HG02943 (cell line): ENCODE results near the gene CFAP298.
"Not testable (repeated sequence)": the region's sequence is repeated elsewhere in the genome, so short reads cannot be mapped to it uniquely, and the experiment has no call there.

Experiments used
- ATAC-seq: cut with Tn5 transposase; IDR thresholded peaks from one replicate; pipeline ENCODE4 v1.9.1; 2021; ENCODE audit warnings: mild to moderate bottlenecking, low read depth, moderate library complexity; ENCODE audit not compliant: unreplicated experiment

Gene CFAP298, protein sequence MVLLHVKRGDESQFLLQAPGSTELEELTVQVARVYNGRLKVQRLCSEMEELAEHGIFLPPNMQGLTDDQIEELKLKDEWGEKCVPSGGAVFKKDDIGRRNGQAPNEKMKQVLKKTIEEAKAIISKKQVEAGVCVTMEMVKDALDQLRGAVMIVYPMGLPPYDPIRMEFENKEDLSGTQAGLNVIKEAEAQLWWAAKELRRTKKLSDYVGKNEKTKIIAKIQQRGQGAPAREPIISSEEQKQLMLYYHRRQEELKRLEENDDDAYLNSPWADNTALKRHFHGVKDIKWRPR

DNA sequence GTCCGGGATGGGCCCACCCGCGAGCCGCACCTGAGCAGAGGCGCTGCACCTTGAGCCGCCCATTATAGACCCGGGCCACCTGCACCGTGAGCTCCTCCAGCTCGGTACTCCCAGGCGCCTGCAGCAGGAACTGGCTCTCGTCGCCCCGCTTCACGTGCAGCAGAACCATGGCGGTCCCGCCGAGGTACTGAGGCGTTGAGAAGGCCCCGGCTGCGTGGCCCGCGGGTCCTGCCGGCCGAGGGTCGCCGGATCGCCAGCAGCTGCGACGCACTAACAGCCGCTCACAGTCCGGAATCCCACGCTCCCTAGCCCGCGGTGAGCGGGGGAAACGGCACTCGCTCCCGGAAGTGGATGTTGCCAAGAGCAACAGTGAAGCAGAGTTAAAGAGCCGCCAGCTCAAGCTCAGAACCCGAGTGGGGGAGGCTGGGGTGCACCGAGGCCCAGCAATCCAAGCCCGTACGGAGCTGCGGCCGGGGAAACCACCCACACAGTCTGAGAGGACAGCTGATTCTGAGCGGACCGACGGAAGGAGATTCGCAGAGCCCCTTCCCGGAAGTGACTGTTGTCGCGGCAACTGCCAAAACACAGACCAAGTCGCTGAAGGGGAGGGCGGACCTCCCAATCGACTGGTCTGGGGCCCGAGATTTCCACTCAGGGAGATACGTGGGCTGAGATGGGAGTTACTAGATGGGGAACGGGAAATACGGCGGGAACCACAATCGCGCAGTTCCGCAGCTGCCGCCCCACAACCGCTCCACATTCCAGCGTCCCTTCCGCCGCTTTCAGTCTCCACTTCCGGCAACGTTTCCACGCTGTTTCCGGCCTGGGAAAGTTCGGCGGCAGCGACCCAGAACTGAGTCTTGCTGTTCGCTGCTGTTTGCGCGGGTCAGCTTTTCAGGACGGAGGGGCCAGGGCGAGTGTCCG is at the start of gene CFAP298:
TSS of gene CFAP298 (minus strand) at position 303 of the 924 bp plus-strand sequence. CDS start at position 169, 134 bp downstream.
- peak; percentile 96 for ATAC-seq

DNA sequence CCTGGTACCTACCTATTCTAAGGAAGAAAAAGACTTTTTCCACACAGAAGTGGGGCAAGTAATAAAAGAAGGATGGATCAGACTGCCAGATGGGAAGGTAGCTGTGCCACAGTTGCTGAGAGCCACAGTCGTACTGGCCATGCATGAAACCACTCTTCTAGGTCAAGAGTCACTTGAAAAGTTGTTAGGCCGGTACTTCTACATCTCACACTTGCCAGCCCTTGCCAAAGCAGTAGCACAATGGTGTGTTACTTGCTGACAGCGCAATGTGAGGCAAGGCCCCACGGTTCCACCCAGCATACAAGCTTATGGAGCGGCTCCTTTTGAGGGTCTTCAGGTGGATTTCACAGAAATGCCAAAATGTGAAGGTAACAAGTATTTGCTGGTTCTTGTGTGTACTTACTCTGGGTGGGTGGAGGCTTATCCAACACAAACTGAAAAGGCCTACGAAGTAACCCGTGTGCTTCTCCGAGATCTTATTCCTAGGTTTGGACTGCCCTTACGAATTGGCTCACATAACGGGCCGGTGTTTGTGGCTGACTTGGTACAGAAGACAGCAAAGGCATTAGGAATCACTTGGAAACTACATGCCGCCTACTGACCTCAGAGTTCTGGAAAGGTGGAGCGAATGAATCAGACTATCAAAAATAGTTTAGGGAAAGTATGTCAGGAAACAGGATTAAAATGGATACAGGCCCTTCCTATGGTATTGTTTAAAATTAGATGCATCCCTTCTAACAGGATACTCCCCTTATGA is 49.0 kb upstream of the CFAP298 start:
- not testable (repeated sequence) for ATAC-seq

DNA sequence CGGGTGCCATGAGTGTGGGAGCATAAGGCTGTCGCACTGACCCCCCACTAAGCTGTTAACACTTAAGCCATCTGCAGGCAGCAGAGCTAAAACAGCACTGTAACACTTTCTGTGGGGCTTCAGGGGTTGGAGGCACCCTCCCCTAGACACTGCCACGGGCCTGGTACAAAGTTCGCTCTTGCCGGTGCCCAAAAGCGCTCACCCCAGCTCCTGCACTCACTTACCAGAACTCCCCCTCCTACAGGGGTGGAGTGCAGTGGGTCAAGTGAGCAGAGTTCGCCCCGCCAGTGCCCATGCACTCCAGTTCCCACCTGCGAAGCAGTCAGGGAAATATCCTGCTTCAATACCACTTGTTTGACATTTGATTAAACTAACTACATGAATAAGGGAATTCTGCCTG is 46.3 kb upstream of the CFAP298 start:
- no peak for ATAC-seq

DNA sequence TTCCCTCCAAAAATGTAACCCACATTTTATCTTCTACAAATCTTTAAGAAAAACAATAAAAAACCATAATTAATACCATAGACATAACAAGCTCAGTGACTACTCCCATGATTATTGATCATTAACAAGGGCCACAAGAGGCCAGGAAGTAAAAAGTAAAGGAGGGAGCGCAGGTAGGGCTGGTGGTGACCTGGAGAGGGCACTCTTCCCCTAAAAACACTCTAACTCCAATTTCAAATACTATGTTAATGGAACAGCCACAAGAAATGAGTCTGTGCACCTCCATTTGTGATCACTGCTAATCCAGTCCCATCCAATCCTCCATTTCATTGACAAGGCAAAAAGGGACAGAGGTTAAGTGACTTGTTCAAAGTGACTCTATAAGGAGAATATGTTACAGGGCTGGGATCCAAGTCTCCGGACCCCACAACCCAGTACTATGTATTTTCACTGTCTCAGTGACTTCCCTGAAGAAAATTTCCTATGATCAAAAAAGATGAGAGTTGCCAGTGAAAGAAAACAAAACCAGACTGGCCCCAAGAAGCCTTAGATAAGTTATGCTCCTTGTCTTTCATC is 41.2 kb upstream of the CFAP298 start:
- ATAC-seq: no peak

DNA sequence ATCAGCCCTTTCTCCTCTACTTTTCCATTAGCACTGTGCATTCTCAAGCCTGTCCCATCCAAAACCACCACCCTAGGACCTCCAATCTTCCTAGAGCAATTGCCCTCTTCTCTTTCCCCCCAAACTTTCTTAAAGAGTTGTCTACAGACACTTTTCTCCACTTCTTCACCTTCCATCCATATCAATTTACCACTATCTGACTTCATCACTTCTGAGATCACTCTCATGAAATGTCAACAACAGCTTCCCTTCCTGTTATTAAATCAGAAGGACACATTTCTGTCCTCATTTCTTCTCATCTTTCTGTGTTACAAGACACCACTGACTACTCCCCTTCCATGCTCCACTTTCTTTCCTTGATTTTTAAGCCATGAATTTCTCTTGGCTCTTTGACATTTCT is 36.0 kb upstream of the CFAP298 start:
- no peak for ATAC-seq

DNA sequence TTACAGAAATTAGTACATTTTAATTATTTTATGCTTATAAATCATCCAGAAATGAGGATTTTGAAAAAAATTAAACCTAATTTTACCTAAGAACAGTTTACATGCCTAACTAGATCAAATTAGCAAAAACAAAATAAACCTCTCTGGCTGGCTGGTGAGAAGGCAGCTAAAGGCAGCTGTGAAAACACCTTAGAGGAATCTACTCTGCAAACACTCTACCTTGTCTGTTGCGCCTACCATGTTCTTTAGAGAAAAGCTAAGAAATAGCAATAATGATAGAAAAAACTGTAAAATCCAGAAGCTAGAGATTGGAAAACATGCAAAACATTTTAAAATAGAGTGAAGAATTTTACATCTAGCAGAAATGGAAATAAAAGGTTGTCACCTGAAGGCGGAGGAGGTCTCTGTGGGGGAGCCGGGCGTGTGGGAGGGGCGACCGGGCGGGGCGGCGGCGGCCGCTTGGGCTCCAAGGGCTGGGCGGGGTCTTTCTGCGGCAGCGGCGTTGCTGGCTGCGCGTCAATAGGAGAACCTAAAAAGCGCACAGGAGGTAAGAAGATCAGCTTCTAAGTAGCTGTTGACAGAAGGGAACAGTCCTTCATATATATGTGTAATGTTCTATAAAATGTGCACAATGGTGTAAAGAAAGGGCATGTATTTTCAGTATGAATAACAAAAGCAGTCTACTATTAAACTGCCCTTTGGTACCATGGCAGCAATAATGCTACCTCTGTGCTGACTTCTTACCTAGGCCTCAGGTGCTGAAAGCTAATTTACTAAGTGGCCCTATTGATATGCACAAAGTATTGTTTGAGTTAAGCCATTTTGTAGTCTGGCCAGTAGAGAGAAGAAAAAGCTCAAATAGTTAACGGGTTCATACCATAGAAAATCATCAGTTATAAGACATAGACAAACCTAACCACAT is 33.3 kb upstream of the CFAP298 start:
- ATAC-seq: no peak

DNA sequence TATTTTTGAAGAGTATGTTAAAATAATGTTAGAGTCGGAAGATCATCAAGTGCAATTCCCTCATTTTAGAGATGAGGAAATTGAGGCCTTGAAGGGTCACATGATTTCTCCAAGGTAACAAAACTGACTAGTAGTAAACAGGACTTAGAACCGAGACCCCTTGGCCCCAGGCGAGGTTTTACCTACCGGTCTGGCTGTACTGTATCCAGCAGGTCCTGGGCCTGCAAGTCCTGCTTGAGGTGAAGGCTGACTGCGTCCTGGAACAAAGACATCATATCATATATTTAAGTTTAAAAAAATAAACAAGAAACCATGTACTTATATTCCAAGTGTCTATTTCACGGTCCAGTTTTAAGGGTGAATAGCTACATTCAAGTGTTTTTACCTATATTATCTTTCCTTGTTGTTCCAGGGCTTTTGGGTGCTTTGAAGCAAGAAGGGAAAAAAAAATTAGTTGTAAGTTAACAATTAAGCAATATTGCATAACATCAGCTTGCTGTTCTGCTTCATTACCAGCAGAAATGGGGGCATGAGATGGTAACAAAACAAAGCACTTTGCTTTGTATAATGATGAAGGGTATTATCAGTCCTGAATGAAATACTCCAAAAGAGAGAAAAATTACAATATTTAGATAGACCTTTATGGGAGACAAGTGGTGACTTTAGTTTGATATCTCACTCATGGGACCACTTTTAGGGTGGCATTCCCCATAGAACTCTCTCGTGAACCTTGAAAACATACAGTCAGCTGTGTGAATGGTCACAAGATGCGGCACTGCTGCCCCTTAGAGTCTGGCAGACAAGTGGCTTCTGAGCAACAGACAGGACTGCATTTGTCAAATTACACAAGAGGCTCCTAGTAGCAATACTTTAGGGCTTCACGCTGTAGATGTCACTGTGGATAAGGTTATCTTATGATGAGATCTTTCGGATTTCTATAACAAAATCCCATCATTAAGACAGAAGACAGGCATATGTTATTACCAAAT is 29.8 kb upstream of the CFAP298 start:
- no peak for ATAC-seq

DNA sequence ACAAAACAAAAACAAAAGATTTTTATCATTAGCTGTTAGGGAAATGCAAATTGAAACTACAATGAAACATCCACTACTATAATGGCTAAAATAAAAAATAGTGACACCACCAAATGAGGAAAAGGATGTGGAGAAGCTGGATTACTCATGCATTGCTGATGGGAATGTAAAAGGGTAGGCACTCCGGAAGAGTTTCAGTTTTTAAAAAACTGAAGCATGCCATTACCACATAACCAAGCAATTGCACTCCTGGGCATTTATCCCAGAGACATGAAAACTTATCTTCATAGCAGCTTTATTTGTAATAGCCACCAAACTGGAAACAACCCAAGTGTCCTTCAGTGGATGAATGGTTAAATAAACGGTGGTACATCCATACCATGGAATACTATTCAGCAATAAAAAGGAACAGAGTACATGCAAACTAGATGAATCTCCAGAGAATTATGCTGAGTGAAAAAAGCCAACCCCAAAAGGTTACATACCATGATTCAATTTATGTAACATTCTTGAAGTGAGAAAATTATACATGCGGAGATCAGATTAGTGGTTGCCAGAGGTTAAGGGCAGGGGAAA is 14.5 kb upstream of the CFAP298 start:
- ATAC-seq: no peak

DNA sequence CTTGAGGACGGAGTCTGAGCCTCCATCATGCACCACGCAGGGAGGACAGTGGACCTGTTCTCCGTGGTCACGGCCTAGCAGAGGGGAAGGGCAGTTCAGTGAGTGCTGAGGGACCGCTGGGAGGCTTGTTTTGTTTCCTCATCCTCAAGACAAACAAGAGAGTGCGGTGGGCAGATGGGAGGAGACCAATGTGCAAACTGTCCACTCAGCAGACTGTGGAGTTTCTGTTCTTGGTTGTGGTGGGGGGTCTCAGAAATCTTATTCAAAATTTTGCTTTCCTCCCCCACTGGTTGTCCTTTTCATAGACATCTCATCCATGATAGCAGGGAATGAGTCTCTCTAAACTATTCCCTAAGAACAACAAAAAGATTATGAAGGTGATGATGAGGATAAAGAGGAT is 6.0 kb upstream of the CFAP298 start:
- not testable (repeated sequence) for ATAC-seq

DNA sequence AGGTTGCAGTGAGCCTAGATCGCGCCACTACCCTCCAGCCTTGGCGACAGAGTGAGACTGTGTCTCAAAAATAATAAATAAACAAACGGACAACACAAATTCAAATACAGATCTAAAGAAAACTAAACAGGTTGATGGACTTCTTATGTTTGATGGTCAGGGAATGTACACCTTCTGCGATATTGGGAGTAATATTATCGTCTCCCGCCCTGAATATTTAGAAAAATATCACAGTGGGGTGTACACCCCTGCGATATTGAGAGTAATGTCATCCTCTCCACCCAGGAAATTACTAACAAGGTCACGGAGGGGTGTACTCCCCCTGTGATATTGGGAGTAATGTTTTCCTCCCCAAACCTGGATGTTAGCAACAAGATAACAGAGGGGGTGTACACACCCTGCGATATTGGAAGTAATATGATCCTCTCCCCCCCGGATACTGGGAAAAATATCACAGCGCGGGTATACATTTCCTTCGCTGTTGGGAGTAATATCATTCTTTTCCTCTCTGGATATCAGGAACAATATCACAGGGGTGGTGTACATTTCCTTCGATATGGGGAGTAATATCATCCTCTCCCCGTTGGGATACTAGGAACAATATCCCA is 1.4 kb upstream of the CFAP298 start:
- ATAC-seq: no peak

DNA sequence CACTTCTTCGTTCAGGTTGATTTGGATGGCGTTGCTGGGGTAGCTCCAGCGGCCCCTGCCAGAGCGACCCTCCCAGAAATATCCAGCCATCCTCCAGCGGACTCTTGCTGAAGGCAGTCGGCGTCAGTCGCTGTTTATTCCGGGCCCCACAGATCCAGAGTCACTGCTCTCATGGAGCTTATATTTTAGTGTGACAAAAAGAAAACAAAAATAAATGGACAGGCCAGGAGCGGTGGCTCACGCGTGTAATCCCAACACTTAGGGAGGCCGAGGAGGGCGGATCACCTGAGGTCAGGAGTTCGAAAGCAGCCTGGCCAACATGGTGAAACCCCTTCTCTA is 791 bp upstream of the CFAP298 start:
- no peak for ATAC-seq

DNA sequence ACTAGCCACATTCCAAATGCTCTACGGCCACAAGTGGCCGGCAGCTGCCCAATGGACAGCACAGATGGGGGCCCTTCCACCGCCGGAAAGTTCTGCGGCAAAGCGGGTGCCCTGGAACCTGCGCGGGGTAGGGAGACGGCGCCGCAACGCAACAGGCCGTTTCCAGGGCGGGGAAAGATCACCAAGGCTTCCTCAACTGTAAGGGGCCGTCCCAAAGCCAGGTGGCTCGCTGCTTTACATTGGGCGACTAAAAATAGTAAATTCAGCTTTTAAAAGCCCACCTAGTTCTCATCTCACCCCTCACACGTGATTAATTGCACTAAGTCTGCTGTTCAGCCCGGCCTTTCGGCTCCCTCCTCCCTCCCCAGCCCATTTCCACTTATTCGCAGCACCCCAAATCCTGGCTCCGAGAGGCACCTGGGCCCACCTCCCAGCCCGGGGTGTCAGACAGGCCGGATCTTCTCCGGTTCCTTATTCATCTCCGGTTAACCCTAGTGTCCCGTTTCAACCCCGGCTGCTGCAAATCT is 643 bp downstream of the CFAP298 start:
- ATAC-seq: peak; percentile 14

DNA sequence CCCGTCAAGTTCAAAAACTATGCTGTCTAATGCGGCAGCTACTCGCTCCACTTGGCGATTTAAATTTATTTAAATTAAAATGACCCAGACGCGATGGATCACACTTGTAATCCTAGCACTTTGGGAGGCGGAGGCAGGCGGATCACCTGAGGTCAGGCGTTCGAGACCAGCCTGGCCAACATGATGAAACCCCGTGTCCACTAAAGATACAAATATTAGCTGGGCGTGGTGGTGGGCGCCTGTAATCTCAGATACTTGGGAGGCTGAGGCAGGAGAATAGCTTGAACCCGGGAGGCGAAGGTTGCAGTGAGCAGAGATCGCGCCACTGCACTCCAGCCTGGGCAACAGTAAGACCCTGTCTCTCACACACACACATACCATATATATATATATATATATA is 1.2 kb downstream of the CFAP298 start:
- not testable (repeated sequence) for ATAC-seq

DNA sequence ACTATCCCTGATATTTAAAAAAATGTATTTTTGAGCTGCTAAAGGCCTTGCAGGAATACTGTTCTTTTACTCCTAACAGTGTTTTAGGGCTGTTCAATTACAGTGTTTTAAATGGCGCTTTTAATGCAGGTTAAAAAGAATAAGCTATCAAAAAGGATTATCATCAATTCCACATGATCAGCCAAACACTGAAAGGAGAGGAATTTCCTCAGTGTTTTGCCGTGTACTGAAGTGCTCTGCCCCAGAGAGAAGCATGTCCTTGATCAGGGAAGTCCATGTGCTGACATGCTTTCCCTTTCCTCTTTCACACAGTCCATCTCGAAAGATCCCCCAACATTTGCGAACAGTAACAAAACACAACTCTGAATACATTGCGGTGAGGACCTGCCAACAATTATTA is 3.3 kb downstream of the CFAP298 start:
- no peak for ATAC-seq

DNA sequence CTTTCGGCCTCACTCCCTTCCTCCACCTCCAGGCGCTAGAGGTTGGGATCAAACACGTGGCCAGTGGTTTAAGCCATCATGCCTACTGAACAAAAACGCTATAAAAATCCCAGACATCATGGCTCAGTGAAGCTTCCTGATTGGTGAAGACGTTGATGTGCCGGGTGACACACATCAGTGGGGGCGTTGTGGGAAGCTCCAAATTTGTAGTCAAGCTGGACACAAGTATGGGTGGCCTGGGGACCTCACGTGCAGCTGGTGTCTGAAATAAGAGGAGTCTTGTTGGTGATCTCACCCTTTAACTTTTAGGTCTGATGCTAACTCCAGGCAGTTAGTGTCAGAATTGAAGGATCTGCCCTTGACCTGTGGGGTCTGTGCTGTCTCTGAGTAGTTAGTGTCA is 6.7 kb downstream of the CFAP298 start:
- no peak for ATAC-seq

DNA sequence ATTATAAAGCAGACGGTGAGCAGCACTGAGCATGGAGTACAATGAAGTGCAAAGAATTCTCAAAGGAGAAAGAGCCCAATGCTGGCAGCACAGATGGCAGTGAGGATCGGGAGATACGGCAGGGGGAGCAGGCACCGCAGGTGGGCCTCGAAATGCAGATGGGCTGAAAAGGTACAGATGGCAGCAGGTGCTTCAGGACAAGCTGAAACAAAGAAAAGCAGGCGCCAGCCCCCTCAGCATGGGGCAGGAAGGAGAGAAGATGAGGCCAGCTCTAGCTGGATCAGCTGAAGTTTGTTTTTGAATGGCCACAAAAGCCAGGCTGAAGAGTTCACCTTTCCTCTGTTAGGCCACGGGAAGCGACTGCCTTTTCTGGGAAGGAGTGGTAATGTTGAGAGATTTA is 7.7 kb downstream of the CFAP298 start:
- no peak for ATAC-seq

DNA sequence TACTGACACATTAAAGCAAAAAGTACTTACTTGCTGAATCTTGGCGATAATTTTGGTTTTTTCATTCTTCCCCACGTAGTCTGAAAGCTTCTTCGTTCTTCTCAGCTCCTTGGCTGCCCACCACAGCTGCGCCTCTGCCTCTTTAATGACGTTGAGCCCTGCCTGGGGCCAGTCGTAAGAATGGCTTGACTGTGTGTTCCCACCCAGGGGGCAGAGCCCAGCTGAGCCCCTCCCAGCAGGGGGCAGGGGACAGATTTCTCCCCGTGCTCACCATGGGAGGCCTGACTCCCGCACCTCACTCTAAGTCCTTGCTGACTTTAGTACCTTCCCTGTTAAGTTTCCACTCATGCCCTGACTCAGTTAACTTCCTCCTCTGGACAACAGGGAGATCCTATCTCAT is 9.0 kb downstream of the CFAP298 start:
- ATAC-seq: no peak

DNA sequence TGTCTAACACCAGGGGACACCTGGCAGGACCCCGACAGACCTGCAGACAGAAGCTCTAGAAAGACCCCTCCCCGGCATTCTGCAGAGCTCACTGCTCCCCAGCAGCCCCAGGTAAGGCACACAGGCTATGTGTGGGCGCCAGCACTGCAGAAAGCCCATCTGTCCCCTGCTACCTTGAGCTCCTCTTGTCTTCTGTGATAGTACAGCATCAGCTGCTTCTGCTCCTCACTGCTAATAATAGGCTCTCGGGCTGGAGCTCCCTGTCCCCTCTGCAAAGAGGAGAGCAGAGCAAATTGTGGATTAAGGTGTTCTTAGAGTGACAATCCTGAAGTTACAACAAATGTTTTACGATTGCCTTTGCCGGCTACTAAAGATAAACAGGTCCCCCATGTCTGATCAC is 10.1 kb downstream of the CFAP298 start:
- ATAC-seq: no peak
